Activated naive CD4-positive, alpha-beta T cell treated with anti-CD3 and anti-CD28 coated beads, Interleukin-2, amount 50 U/mL, for 72 hours (primary cell): ENCODE results near the gene RELN. TPM values are rescaled to one million over a fixed set of nuclear protein-coding genes. Genes with fewer than 3 reads are reported as not detected.

Experiments
- ATAC-seq, 2 donors: fragments of 150-1000 bp; cut with Tn5 transposase; 2 replicates each; pipeline ENCODE4 v1.10.0; 2021; ENCODE audit warnings: mild to moderate bottlenecking in 2 of 2, moderate library complexity in 2 of 2
- DNase-seq, 2 donors: peaks; one replicate each; pipeline ENCODE4 v3.0.0; 2021 to 2022; ENCODE audit warnings: low spot score in 2 of 2
- H3K27ac Mint-ChIP-seq, 2 donors: one replicate each; pipeline ENCODE4 v1.8.0; 2022; ENCODE audit warnings: mild to moderate bottlenecking in 2 of 2, mixed read lengths in 2 of 2
- H3K36me3 Mint-ChIP-seq, 2 donors: one replicate each; pipeline ENCODE4 v1.8.0; 2022; ENCODE audit warnings: mixed read lengths in 2 of 2
- H3K9me3 Mint-ChIP-seq, 2 donors: one replicate each; pipeline ENCODE4 v1.8.0; 2022; ENCODE audit warnings: mixed read lengths in 2 of 2
- total RNA-seq, 2 donors: library from RNA; stranded (reverse); gene quantifications; one replicate each; pipeline ENCODE4 v1.2.3, GENCODE V29; 2022

Gene RELN
- total RNA-seq, 2 donors from 2014 or later: not detected

- DNase-seq: no peak
- Mint-ChIP-seq H3K36me3 (no peaks in the 10 kb centered on the region), H3K27ac (no peak overlapping the region), H3K9me3 (no peaks in the 10 kb centered on the region)
- ATAC-seq: no peak
These were observed 520.1 kb downstream of the RELN start for GRCh38 chr7:103469095-103469948.

- no peak for ATAC-seq
- no peak for DNase-seq
- no peak overlapping the region for H3K27ac Mint-ChIP-seq
- no peaks in the 10 kb centered on the region for H3K9me3 Mint-ChIP-seq
- H3K36me3 Mint-ChIP-seq: no peaks in the 10 kb centered on the region
These were observed 522.6 kb downstream of the RELN start for GRCh38 chr7:103466814-103467213.

GRCh38 chr7:103462358-103462757, 527.1 kb downstream of the RELN start:
- no peak overlapping the region for H3K27ac Mint-ChIP-seq
- no peak for DNase-seq
- no peaks in the 10 kb centered on the region for H3K36me3 Mint-ChIP-seq
- H3K9me3 Mint-ChIP-seq: no peaks in the 10 kb centered on the region
- no peak for ATAC-seq

GRCh38 chr7:103447073-103447960, 542.1 kb downstream of the RELN start:
- DNase-seq (peak in 1 of 2 donors; percentile 45), ATAC-seq (peak; percentile 66 to 84)
- no peak overlapping the region for H3K27ac Mint-ChIP-seq
- peaks cover 5 to 10% of the 10 kb centered on the region in 2 donors for H3K9me3 Mint-ChIP-seq
- peaks cover 5 to 12% of the 10 kb centered on the region in 2 donors for H3K36me3 Mint-ChIP-seq

GRCh38 chr7:103446049-103446520, 543.4 kb downstream of the RELN start, which contains the start of gene SLC26A5:
SLC26A5 (minus strand) TSS chr7:103446207; CDS start chr7:103421514, 24,693 bp downstream.
- H3K9me3 Mint-ChIP-seq: peaks cover under 1% of the 10 kb centered on the region in 2 donors
- peak; percentile 44 to 85 for ATAC-seq
- DNase-seq: peak in 1 of 2 donors; percentile 40
- no peak within 1 kb of the TSS for H3K27ac Mint-ChIP-seq
- peaks cover 1 to 2% of the 10 kb centered on the region in 2 donors for H3K36me3 Mint-ChIP-seq

- Mint-ChIP-seq H3K36me3 (no peaks in the 10 kb centered on the region), H3K27ac (no peak overlapping the region), H3K9me3 (no peaks in the 10 kb centered on the region)
- DNase-seq (peak in 1 of 2 donors; percentile 8), ATAC-seq (peak; percentile 18 to 41)
These were observed 544.0 kb downstream of the RELN start for GRCh38 chr7:103445228-103446048.

- Mint-ChIP-seq H3K9me3 (no peaks in the 10 kb centered on the region), H3K27ac (no peak overlapping the region), H3K36me3 (no peaks in the 10 kb centered on the region)
- DNase-seq (no peak), ATAC-seq (no peak)
These were observed 549.8 kb downstream of the RELN start for GRCh38 chr7:103439661-103440060.

GRCh38 chr7:103437623-103438022, 551.8 kb downstream of the RELN start:
- Mint-ChIP-seq H3K9me3 (no peaks in the 10 kb centered on the region), H3K36me3 (no peaks in the 10 kb centered on the region), H3K27ac (no peak overlapping the region)
- ATAC-seq: no peak
- DNase-seq: no peak

GRCh38 chr7:103432712-103433111, 556.7 kb downstream of the RELN start:
- DNase-seq (no peak), ATAC-seq (no peak)
- H3K9me3 Mint-ChIP-seq: no peaks in the 10 kb centered on the region
- H3K27ac Mint-ChIP-seq: no peak overlapping the region
- no peaks in the 10 kb centered on the region for H3K36me3 Mint-ChIP-seq

- Mint-ChIP-seq H3K9me3 (no peaks in the 10 kb centered on the region), H3K27ac (no peak overlapping the region), H3K36me3 (no peaks in the 10 kb centered on the region)
- DNase-seq: no peak
- ATAC-seq: no peak
These were observed 564.3 kb downstream of the RELN start for GRCh38 chr7:103425177-103425576.

- ATAC-seq (no peak), DNase-seq (no peak)
- Mint-ChIP-seq H3K9me3 (no peaks in the 10 kb centered on the region), H3K27ac (no peak overlapping the region), H3K36me3 (no peaks in the 10 kb centered on the region)
These were observed 565.8 kb downstream of the RELN start for GRCh38 chr7:103423467-103424179.

Other genes starting within 250 kb of the RELN start
- gene ORC5, start 218.4 kb upstream of the RELN start, total RNA-seq: 10 to 100 TPM; 19.6 to 23.2 TPM